Fibroblast of lung (primary cell): ENCODE results near the gene MBD5. TPM values are rescaled to one million over a fixed set of nuclear protein-coding genes. Genes with fewer than 3 reads are reported as not detected.
"Not testable (repeated sequence)": the region's sequence is repeated elsewhere in the genome, so short reads cannot be mapped to it uniquely, and the experiment has no call there.

Experiments used
- DNase-seq, 2 donors: peaks; one replicate each; pipeline versions ENCODE4 v3.0.0 to v3.0.0-alpha.2; 2010; ENCODE audit warnings: low read depth in 2 of 2
- H2AFZ ChIP-seq: 2 replicates; pipeline ENCODE4 v1.5.1; 2012; ENCODE audit warnings: low read length, control low read depth, inconsistent platforms
- H3K27ac ChIP-seq: 2 replicates; pipeline ENCODE4 v1.5.1; 2011; ENCODE audit warnings: low read length, control low read depth; ENCODE audit not compliant: insufficient read depth
- H3K27me3 ChIP-seq: 2 replicates; pipeline ENCODE4 v1.5.1; 2011; ENCODE audit warnings: mild to moderate bottlenecking, low read length; ENCODE audit not compliant: control insufficient read depth, insufficient read depth
- H3K36me3 ChIP-seq: 2 replicates; pipeline ENCODE4 v1.5.1; 2011; ENCODE audit warnings: low read length; ENCODE audit not compliant: control insufficient read depth, insufficient read depth
- H3K4me1 ChIP-seq: 2 replicates; pipeline ENCODE4 v1.5.1; 2011; ENCODE audit warnings: low read length; ENCODE audit not compliant: control insufficient read depth, insufficient read depth; ENCODE audit errors: extremely low read depth
- H3K4me2 ChIP-seq: 2 replicates; pipeline ENCODE4 v1.5.1; 2011; ENCODE audit warnings: low read length, control low read depth; ENCODE audit not compliant: insufficient read depth; ENCODE audit errors: extremely low read depth
- H3K4me3 ChIP-seq, 4 experiments: fragments of 200-600 bp in 1 of 4; sonication (generic) in 1 of 4; replicated peaks in 1 of 4; 2 replicates each; pipeline ENCODE4 v1.5.1; 2011 to 2016; ENCODE audit warnings: low read length in 4 of 4, low read depth in 3 of 4, mild to moderate bottlenecking in 3 of 4, control low read depth in 2 of 4, inconsistent platforms in 1 of 4, mixed read lengths in 1 of 4; ENCODE audit not compliant: insufficient read depth in 1 of 4; ENCODE audit errors: control extremely low read depth in 1 of 4
- H3K79me2 ChIP-seq: 2 replicates; pipeline ENCODE4 v1.5.1; 2012; ENCODE audit warnings: mild to moderate bottlenecking, low read length, inconsistent platforms; ENCODE audit not compliant: control insufficient read depth, insufficient read depth
- H3K9ac ChIP-seq: 2 replicates; pipeline ENCODE4 v1.5.1; 2011; ENCODE audit warnings: mild to moderate bottlenecking, low read length, control low read depth; ENCODE audit not compliant: insufficient read depth
- H3K9me3 ChIP-seq: 2 replicates; pipeline ENCODE4 v1.5.1; 2012; ENCODE audit warnings: low read depth, low read length; ENCODE audit not compliant: control insufficient read depth, insufficient read depth
- H4K20me1 ChIP-seq: 2 replicates; pipeline ENCODE4 v1.5.1; 2011; ENCODE audit warnings: low read length; ENCODE audit not compliant: control insufficient read depth, insufficient read depth; ENCODE audit errors: extremely low read depth
- CTCF ChIP-seq, 2 donors: IDR thresholded peaks in 1 of 2; conservative IDR thresholded peaks in 1 of 2; 1 replicate in 1 of 2; 2 replicates in 1 of 2; pipeline ENCODE4 v1.5.1; 2011 to 2012; ENCODE audit warnings: low read length in 2 of 2, control low read depth in 1 of 2, inconsistent platforms in 1 of 2, low read depth in 1 of 2, mild to moderate bottlenecking in 1 of 2
- EZH2 ChIP-seq: IDR thresholded peaks from 2 replicates; pipeline ENCODE4 v1.5.1; 2012; ENCODE audit warnings: low read length, control low read depth, mild to moderate bottlenecking; ENCODE audit errors: missing control alignments
- polyA plus RNA-seq, 2 donors: library from polyadenylated mRNA; depleted of rRNA in 1 of 2; stranded (reverse) in 1 of 2; unstranded in 1 of 2; fragments of >200 nt; gene quantifications; 2 replicates each; pipeline ENCODE4 v1.2.1, GENCODE V29; 2011 to 2012; ENCODE audit warnings: missing spikeins in 1 of 2
- total RNA-seq: library from RNA; depleted of rRNA; stranded (reverse); fragments of >200 nt; gene quantifications from 2 replicates; pipeline ENCODE4 v1.2.1, GENCODE V29; 2014

MBD5 gene
- total and polyA plus RNA-seq, 2 donors (not counting 1 experiment from before 2014, with no cell fraction given) = 26.1 to 32.4 TPM

DNA sequence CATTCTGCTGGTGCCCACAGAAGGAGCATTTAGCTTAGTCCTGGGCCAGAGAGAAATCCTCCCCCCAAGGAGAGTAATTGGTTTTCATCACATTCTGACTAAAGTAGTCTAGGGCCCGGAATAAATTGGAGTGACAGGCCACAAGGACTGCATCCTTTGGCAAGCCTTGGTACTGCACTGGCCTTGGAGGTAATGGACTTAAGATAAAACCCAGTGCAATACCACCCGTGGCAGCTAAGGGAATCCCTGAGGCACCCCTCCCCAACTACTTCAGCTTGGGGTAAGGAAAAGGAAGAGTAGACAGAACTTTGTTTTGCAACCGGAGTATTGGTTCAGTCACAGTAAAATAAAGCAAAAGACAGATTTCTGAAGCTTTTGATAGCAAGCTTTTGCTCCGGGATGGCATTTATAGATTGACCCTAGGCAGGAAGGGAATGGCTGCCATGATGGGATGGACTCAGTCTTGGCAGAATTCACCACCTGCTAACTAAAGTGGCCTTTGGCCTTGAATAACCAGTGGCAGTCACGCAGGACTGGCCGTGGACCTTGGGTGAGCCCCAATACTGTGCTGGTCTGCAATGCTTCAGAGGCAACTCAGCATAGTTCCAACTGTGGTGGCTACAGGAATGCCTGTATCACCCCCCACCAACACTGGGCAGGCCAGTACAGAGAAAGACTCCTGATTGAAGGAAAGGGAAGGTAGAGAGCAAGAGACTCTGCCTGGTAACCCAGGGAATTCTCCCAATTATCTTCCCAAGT lies 14.5 kb upstream of the MBD5 start:
- no peak for DNase-seq
- peaks cover 19% of the 10 kb centered on the region for H3K79me2 ChIP-seq
- no peak overlapping the region for H2AFZ ChIP-seq

DNA sequence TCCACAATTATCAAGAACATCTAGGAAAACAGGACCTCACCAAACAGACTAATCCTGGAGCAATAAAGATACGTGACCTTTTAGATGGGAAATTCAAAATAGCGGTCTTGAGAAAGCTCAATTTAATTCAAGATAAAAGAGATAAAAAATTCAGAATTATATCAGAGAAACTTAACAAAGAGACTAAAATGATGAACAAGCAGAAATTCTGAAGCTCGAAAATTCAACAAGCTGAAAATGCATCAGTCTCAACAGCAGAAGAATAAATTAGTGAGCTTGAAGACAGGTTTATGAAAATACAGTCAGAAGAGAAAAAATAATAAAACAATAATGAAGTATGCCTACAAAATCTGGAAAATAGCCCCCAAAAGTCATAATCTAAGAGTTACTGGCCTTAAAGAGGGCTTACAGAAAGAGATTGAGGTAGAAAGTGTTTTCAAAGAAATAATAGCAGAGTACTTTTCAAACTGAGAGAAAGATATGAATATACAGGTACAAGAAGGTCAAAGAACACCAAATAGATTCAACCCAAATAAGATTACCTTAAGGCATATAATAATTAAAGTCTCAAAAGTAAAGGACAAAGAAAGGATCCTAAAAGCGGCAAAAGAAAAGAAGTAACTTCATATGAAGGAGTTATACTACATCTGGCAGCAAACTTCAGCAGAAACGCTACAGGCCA lies 13.5 kb upstream of the MBD5 start:
- H3K4me3 ChIP-seq = no peak overlapping the region
- no peaks in the 10 kb centered on the region for H3K9me3 ChIP-seq
- no peaks in the 10 kb centered on the region for H3K27me3 ChIP-seq
- no peak overlapping the region for H3K27ac ChIP-seq
- DNase-seq = no peak
- peaks cover 24% of the 10 kb centered on the region for H3K79me2 ChIP-seq
- no peaks in the 10 kb centered on the region for H4K20me1 ChIP-seq
- H3K9ac ChIP-seq = no peak overlapping the region
- H2AFZ ChIP-seq = no peak overlapping the region
- H3K4me1 ChIP-seq = no peaks in the 10 kb centered on the region
- no peak overlapping the region for H3K4me2 ChIP-seq
- TF ChIP-seq EZH2 (no peak), CTCF (conservative IDR thresholded peaks at IDR 0.05 in 1 of 2, IDR thresholded peaks at IDR 0.05 in 1 of 2; ENCODE audit: low read depth in 1 of 2, low read length in 2 of 2) (no peak)
- no peaks in the 10 kb centered on the region for H3K36me3 ChIP-seq

More for the DNA sequence above, 14.5 kb upstream of the MBD5 start:
- Histone ChIP-seq H3K9me3 (no peaks in the 10 kb centered on the region), H3K27me3 (no peaks in the 10 kb centered on the region), H3K27ac (no peak overlapping the region), H3K4me3 (no peak overlapping the region), H3K9ac (no peak overlapping the region), H3K4me1 (no peaks in the 10 kb centered on the region), H3K4me2 (no peak overlapping the region), H4K20me1 (no peaks in the 10 kb centered on the region), H3K36me3 (no peaks in the 10 kb centered on the region)
- TF ChIP-seq CTCF (conservative IDR thresholded peaks at IDR 0.05 in 1 of 2, IDR thresholded peaks at IDR 0.05 in 1 of 2; ENCODE audit: low read depth in 1 of 2, low read length in 2 of 2) = no peak
- TF ChIP-seq EZH2 = no peak

DNA sequence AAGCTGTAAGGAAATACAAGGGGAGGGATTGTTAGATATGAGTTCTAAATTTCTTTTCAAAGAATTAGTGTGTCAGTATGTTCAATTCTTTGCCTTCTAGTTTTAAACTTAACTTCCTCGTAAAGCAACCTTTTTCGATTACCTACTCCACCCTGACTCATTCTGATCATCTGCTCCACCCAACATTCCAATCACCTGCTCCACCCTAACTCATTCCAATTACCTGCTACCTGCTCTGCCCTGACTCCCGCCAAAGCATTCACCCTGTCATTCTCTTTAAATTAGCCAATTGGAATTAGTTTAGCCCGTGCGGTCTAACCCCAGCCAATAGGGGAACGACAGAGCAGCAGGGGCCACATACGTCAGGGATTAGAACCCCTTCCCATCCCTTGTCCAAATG lies 12.5 kb upstream of the MBD5 start:
- not testable (repeated sequence) for H3K9ac ChIP-seq, H2AFZ ChIP-seq, H3K4me2 ChIP-seq, H3K36me3 ChIP-seq, H3K27me3 ChIP-seq, DNase-seq, H3K9me3 ChIP-seq, H3K4me3 ChIP-seq, H3K27ac ChIP-seq, H3K4me1 ChIP-seq, H4K20me1 ChIP-seq
- peaks cover 31% of the 10 kb centered on the region for H3K79me2 ChIP-seq
